PC-9 (cell line): ENCODE data around the gene SPI1.

ENCODE experiments used
- EZH2 ChIP-seq: fragments of 200-600 bp; sonication (generic); IDR thresholded peaks from 2 replicates; pipeline ENCODE4 v1.8.0; 2017; ENCODE audit warnings: antibody characterized with exemption, low read depth
- TF ChIP-seq, protein P1 (sequence below): fragments of 200-600 bp; sonication (generic); conservative IDR thresholded peaks from 2 replicates; pipeline ENCODE4 v1.6.1; 2017; ENCODE audit warnings: mixed run types, antibody characterized with exemption, mild to moderate bottlenecking, moderate library complexity

DNA sequence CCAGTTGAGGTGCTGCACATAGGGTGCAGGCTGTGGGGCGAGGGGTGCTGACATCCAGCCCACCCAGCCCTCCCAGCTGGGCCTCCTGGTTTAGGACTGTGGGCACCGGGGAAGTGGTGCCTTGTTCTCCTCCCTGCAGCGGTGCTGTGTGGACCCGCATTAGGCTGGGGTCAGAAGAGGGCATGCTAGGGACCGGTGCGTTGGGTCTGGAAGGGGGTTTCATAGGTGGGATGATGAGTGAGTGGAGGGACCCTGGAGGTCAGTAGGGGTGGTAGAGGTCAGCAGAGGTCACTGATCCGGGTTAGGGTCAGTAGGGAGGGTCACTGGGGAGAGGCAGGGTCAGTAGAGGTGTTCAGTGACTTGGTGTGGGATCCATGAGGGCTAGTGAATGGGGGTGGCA is 19.2 kb downstream of the SPI1 start:
- TF ChIP-seq, protein P1, sequence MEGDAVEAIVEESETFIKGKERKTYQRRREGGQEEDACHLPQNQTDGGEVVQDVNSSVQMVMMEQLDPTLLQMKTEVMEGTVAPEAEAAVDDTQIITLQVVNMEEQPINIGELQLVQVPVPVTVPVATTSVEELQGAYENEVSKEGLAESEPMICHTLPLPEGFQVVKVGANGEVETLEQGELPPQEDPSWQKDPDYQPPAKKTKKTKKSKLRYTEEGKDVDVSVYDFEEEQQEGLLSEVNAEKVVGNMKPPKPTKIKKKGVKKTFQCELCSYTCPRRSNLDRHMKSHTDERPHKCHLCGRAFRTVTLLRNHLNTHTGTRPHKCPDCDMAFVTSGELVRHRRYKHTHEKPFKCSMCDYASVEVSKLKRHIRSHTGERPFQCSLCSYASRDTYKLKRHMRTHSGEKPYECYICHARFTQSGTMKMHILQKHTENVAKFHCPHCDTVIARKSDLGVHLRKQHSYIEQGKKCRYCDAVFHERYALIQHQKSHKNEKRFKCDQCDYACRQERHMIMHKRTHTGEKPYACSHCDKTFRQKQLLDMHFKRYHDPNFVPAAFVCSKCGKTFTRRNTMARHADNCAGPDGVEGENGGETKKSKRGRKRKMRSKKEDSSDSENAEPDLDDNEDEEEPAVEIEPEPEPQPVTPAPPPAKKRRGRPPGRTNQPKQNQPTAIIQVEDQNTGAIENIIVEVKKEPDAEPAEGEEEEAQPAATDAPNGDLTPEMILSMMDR, result no peak
- TF ChIP-seq EZH2, result no peak
